GM21423 (cell line): ENCODE results near the gene HK2.

Experiments
- ATAC-seq: cut with Tn5 transposase; IDR thresholded peaks from one replicate; pipeline ENCODE4 v1.9.1; 2021; ENCODE audit warnings: mild to moderate bottlenecking, moderate library complexity; ENCODE audit not compliant: unreplicated experiment

The HK2 gene

DNA sequence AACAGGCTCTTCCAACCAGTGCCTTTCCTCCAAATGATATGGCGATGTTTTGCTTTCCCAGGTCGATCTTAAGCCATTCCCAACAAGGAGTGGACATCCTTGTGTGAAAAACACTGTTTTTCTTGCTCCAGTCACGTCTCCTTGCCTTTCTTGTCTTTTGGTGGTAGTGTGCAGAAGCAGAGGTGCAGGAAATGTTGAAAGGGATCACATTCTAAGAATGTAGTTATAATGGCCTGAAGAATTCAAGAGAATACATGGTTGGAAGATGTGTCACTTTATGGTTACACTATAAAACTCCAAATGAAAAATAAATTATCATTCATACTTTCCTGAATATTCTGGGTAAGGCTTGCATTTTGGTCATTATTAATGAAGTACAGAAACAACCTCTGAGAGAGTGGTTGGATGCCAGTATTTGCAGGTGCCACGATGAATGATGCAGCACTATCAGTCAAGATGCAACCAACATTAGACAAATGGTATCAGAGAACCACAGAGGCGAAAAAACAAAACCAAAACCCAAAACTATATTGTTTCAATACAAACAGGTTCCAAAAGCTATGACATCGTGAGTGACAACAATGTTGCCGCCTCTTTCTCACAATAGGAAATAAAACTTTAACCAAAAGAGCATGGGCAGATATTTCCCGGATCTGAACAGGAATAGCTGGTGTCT is 97.0 kb downstream of the HK2 start:
- no peak for ATAC-seq

DNA sequence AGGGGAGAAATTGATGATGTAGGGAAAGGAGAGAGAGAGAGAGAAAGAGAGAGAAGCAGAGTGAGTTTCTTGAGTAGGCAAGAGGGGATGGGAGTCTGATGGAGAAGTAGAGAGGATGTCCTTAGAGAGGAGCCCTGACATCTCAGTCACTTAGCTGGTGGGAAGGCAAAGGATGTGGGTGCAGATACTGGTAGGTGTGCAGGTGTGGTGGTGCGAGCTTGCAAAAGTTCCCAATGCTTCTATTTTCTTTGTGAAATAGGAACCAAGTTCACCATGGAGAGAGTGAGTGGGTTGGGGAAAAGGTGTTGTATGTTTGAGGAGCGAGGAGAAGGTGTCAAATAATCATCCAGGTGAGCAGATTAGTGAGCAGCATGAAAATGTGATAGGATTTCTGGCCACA is 98.0 kb downstream of the HK2 start:
- ATAC-seq: no peak

DNA sequence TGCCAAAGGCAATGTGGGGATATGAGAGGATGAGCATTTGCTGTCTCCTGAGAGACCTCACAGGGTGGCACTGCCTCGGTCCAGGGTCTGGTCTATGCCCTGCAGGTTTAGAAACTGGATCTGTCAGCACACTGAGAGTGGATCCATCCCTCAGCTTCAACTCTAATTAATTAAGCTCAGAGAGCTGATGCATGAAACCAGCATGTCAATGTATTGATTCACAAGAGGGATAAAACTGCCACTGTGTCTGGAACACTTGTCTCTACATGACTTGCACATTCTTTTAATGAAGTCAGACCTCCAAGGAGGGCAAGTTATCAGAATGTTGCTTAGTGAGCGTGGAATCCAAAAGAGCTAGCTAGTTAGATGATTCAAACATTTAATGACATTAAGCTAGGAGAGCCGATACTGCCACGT is 102.1 kb downstream of the HK2 start:
- ATAC-seq: no peak

DNA sequence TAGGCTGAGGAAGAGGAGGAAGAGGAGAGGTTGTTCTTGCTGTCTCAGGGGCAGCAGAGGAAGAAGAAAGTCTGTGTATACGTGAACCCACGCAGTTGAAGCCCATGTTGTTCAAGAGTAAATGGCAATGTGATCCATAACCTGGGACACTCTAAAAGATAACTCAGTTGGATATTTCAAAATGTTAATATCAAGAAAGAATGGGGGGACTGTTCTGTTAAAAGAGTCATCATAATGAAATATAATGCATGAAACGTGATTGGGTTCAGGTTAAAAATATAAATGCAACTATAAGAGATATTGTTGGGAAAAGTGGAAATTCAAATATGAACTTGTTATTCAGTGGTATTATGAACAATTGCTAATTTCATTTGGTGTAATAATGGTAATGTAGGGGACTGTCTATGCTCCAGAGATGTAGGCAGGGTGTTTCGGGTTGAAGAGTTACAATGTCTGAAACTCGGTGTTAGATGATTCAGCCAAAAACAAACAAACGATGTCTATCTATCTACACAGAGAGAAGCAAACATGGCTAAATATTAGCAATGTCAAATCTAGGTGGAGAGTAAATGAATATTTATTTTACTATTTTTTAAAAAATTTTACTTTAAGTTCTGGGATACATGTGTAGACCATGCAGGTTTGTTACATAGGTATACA is 103.4 kb downstream of the HK2 start:
- no peak for ATAC-seq

DNA sequence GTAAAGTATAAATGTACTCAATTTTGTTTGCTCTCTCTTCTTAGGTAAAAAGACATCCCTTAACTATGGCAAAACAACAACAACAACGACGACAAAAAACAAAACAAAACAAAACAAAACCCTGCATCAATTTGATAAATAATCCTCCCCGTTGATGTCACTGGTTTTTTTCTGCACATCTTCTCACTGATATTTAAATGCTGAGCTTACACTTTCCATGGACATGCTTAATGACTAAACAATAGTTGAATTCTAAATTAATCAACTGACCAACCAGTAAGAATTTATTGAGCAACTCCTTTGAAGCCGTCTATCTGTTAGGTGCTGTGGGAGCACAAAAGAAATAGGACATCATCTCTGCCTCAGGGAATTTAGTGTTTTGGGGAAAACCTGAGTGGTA is 104.3 kb downstream of the HK2 start:
- no peak for ATAC-seq

DNA sequence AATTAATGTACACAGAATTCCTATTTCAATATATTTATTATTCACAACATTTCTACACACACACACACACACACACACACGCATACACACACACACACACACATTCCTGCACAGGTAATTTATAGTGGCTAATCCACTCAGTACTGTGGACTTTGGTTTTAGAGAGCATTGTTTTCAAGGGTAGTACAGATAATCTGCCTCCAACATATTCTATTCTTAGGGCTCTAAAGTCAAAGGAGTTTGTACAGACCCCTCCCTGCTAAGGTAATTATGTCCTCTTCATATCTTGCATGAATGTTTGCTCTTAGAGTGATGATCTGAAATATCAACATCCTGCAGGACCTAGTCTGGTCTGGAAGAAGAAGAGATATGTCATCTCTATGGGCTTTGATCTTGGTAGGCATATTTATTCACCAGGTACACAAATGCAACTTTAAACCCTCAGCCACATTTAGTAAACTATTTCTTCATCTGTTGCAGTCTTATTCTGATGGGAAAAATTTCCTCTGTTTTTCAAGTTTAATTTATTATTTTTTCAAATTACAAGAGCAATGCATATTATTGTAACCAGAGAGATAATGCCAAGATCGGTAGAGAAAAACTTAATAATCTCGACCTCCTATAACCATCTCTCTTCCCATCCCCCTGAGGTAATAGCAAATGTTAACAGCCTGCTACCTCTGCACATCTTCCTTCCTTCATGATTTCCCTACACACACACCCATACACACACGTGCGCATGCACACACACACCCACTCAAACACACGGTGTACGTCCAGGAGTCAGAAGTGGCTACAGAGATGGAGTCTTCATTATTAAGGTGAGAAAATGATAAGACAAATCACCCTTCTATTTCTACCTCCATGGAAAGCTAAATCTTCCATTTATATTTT is 106.2 kb downstream of the HK2 start:
- ATAC-seq: no peak

DNA sequence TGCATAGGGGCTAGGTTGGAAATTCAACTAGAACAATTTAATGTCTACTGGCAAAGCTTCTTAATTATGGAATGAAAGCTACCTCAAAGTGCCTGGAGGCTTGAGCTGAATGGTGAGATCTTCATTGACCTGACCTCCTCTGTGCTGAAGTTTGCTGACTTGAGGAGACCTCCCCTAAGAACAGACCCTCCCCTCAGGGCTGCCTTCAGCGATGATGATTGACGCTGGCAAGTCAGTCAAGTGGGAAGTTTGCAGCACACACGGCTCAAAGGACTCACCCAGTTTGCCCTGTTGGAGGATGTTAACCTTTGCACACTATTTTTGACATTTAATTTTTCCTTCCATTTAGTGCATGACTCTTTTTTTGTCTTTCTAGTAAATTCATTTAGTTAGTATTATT is 107.4 kb downstream of the HK2 start:
- ATAC-seq: no peak

DNA sequence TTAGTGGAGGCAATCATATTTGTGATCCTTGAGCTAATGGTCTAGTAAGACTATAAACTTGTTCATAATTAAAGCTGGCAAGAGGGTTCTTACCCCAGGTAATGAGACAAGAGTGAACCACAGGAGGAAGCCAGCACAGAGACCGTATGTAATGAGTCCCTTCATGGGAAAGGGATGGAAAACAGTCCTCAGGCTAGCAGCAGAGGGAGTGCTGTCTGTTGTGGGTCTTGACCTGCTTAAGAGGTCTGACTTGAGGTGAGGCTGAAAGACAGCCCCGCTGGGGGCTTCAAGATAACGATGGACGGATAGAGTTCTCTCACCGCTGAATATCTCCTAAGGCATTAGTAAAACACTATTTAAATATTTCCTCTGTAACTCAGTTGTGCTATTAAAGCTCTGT is 108.3 kb downstream of the HK2 start:
- no peak for ATAC-seq
